ENCODE results near the gene NT5DC3. TPM values are rescaled to one million over a fixed set of nuclear protein-coding genes. Genes with fewer than 3 reads are reported as not detected.

The NT5DC3 gene
- polyA plus RNA-seq, 1 donor = 9.0 TPM

DNA sequence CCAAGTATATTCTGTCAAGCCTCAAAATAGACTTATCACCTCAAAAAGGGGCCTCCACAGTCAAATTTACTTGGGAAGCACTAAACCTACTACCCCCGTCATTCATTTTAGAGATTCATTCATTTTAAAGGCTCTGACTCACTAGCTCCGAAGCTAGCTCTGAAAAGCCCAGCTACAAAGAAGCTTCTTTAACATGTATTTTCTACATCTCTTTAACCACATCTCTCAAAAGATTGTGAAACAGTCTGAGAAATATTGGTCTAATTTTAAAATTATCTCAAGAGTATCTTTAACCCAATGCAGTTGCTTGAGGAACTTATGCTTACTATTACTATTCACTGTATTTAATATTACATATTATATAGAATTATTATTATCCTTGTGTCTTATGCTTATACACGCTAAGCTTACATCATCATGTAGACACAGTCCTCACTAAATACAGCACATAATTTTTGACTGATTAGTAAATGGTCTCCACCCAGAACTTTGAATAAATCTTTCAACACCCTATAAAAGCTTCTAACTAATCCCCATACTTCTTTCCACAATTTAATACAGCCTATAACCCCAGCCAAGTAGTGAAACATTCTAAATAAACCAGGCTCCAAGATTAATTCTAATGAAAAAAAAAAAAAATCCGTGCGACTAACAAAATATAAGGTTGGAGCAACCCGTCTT is 7.8 kb downstream of the NT5DC3 start:
- DNase-seq (ENCODE audit: low read depth) = no peak

DNA sequence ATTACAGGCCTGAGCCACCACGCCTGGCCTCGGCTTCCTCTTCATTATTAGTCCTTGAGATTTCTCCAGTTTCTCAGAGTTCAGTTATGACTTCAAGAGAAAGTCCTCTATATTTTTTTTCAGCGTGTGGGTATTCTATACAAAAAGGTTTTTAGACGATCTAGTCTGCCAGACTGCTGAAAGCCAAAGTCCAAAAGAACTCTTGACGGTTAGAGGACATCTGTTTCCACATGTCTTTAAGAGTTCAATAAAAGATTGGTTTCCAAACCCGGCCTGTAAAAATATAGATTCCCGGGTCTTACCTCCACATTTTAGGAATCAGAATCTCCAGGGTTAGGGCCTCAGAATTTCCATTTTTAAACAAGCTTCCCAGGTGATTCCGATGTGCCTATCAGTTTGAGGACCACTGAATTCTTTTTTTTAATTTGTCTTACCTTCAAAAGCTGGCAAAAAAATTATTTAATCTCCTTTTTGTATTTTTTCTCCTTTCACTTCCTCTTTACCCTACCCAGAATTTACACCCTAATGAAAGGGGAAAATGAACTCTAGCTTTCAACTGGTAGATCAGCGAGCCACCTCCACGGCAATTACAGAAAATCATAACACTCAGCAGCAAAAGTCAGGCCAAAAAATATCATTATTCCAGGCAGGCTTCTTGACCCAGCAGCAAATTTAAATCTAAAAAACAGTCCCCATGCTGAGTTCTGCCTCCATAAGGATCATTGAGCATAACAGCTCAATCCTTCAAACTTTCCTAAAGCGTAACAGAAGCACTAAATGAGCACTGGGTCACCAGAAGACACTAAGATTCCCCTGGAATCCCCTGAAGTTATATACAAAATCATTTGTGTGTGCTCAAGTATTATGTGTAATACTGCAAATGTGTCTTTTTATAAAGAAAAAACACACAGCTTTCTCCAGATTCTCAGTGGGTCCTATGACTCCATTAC is 8.7 kb downstream of the NT5DC3 start:
- no peak for DNase-seq (ENCODE audit: low read depth)

DNA sequence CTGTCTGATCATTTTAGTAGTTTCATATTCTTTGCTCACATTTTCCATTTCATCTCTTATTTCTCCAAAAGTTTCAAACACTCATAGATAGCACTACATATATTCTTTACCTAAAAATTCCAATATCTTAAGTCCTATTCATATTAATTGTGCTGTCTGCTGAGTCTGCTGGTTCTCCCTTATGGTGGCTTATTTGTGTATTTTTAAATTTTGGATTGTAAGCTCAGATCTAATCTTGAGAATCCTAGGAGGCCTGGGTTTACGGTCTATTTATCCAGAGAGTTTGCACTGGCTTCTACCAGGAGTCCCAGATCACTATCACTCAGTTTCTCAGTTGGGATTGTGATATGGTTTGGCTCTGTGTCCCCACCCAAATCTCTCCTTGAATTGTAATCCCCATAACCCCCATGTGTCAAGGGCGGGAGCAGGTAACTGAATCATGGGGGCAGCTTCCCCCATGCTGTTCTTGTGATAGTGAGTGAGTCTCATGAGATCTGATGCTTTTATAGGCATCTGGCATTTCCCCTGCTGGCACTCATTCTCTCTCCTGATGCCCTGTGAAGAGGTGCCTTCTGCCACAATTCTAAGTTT is 10.2 kb downstream of the NT5DC3 start:
- no peak for DNase-seq (ENCODE audit: low read depth)

DNA sequence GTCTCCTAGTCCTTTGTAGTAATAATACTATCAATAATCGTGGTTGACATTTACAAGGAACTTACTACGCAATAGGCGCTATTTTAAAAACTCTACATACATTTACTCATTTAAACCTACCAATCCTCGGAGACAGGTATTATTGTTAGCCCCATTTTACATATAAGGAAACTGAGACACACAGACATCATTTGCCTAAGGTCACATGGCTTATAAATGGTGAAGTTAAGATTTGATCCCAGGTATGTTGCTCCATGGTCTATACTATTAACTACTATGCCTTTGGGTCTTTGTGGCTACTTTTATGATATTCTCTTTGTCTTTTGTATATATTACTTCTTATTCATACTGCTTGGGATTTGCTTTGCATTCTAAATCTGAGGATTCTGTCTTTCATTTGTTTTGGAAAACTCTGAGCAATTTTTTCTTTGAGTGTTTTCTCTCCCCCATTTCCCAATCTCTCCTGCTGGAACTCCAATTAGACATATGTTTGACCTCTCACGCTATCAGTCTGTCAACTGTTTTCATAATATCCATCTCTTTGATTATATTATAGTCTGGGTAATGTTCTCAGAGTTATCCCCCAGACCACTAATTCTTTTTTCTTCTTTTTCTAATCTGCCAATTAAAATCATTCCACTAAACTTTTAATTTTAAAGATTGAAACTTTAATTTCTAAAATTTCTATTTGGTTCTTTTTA is 10.9 kb downstream of the NT5DC3 start:
- DNase-seq (ENCODE audit: low read depth) = no peak

DNA sequence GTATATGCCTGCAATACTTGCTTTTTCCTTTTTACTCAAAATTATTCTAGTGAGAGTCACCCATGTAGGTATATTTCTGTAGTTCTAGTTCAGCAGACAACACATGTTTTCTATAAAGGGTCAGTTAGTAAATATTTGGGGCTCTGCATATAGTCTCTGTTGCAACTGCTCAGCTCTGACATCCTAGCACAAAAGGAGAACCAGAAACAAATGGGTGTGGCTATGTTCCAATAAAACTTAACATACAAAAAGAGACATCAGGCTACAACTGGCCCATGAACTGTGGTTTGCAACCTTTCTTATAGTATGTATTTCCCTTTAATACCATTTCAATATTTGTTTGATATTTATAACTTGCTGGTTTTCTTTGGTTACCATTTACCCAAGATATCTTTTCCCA is 11.9 kb downstream of the NT5DC3 start:
- no peak for DNase-seq (ENCODE audit: low read depth)

DNA sequence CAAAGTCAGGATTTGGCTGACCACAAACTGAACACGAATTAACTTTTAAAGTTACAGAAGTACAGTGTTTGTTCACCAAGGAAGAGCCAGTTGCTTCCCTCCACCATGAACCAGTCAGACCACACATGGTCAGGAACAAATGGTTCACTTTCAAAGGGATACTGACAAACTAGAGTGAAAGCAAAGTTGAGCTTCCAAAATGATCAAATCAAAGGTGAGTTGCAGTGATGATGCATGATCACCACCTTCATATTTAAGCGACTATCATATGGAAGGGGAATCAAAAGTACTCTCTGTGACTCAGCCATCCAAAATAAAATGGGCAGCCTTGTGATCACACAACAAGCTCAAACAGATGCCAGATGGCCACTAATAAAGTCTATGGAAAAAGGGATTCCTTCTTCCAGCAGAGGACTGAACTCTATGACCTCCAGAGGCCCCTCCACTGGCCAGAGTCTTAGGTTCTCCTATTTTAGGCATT is 13.1 kb downstream of the NT5DC3 start:
- no peak for DNase-seq (ENCODE audit: low read depth)

DNA sequence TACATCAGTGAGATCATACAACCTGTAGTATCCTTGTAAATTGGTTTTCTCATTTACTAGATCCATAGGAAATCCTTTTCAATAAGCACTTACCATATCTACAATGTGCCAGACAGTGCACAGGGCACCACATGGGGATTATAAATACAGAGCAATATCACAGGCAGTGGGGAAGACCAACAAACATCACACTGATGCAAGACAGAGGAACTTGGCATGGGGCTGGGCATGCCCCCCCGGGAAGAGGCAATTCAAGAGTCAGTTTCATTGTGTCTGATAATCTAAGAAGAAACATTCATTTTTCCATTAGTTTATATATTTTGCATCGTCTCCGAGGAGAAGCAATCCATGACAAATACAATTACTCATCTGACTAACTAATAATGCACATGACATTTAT is 16.2 kb downstream of the NT5DC3 start:
- DNase-seq (ENCODE audit: low read depth) = no peak

DNA sequence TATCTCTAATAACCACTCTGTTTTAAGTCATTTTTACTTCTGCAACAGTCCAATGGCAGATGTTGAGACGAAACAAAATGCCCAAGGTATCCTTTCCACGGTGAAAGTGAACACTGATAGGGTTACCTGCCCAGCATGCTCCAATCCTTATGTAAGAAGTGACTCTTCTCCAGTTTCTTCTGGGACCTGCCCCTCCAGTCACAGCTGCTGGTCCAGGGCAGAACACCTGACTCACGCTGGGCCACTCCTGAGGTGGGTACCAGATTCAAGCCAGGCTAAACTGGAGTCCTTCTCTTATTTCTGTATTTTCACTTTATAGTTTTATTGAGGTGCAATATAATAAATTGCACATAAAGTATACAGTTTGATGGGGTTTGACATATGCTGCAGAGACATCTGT is 16.7 kb downstream of the NT5DC3 start:
- no peak for DNase-seq (ENCODE audit: low read depth)

DNA sequence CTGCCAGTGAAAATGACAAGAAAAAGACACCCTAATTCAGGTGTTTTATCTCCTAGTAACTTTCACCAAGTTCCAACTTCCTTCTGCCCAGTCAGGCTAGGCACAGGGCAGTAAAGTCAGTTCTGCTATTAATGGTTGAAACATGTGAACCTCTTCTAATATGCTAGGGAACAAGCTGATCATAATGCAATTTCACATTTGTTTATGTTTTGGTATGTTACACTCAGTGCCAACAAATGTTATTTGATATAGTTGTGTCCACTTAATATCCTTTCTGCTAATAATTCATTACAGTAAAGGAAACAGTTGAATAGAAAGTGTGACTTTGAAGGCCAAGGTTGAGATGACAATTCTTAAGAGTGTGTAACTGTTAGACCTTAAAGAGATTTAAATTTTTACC is 17.2 kb downstream of the NT5DC3 start:
- no peak for DNase-seq (ENCODE audit: low read depth)

DNA sequence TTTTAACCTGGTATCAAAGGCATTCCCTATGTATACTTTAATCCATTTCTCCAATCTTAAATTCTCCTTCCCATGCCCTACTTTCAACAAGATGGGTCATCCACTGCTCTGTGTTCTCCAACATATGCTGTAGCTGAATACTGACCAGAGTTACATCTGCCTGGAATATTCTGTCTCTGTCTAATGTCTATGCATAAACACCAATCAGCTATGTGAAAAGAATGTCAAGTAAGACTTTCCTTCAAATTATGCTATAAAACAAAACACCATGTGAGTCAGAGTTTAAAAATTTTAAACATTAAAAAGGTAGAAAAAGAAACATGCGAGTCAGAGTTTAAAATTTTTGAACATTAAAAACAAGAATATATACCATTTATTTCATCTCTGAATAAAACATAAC is 19.3 kb downstream of the NT5DC3 start:
- DNase-seq (ENCODE audit: low read depth) = no peak

DNA sequence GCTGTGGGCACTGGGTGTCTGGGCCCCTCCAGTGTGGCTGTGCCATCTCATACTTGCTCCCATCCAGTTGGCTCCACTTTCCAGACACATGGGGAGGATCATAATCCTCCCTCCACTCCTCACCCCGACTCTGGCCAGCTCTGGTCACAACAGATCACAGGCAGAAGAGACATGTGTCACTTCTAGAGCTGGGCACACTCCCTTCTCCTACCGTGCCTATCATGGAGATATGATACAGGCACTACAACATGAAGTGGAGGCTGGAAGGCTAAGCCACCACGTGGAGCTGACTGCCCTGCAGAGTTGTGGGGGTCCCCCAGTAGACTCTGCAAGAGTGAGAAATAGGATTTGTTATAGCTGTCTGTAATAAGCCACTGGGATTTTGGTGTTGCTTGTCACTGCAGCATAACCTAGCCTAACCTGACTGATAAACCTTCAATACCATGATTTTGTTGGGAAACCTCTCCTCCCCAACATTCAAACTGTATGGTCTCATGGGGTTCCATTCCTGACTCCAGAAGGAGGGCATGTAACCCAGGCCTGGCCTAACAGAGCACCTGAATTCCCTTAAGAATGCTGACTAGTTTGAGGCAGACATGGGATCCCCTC is 20.0 kb downstream of the NT5DC3 start:
- no peak for DNase-seq (ENCODE audit: low read depth)

DNA sequence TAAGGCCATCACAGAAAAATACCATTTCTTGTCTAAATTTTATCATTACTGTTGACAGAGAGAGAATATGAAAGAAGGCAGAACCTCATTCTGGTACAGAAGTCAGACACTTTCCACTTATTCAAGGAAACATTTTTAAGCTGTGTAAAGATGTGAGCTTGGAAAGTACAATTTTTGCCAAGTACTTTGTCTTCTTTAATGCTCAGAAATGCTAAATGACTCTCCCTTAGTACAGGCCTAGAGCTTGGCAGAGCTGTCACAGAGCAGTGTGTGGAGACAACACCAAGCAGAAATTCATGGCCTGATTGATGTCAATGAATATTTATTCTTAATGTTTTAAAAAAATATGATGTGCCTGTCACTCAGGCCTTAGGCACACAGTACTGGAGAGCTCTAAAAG is 20.7 kb downstream of the NT5DC3 start:
- no peak for DNase-seq (ENCODE audit: low read depth)

DNA sequence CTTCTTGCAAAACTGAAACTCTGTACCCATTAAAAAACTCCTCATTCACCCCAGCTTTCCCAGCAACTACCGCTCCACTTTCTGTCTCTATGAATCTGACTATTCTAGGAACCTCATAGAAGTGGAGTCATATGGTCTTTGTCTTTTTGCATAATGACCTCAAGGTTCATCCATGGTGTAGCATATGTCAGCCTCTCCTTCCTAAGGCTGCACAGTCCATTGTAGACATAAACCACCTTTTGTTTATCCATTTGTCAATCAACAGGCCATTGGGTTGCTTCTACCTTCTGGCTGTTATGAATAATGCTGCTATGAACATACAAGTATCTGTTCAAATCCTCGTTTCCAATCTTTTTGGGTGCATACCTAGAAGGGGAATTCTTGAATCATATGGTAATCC is 21.1 kb downstream of the NT5DC3 start:
- no peak for DNase-seq (ENCODE audit: low read depth)

DNA sequence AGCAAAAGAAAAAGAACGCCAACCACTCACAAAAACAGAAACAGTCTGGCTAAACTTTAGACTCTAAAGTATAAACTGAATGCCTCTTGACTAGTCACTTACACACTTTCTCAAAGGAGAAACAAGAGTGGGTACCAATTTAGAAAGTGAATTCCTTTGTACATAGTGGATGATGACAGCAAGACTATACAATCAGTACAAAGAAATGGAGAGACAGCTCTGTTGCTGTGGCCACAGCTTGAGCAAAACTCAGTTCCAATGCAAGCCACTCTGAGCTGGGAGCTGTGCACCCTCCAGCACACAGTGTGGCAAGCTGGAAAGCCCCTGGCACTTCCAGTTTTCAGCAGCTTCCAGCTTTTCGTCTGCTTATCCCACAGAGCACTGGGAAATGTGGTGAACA is 21.7 kb downstream of the NT5DC3 start:
- DNase-seq (ENCODE audit: low read depth) = no peak

DNA sequence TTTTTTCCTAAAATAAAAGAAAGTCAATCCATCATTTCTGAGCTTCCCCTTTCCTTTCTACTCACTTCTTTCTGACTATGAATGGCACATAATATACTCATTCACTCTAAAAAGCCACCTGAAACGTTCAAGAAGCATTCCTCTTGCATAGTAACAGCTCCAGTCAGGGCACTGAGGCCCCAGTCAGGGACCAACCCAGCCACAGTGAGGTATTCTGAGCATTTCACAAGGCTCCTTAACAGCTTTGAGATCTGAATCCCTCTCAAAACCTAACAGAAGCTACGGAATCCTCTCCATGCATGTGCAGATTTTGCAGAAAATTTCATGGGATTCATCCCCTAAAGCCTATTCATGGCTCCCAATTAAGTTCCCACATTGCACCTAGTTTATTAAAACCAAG is 23.2 kb downstream of the NT5DC3 start:
- no peak for DNase-seq (ENCODE audit: low read depth)

DNA sequence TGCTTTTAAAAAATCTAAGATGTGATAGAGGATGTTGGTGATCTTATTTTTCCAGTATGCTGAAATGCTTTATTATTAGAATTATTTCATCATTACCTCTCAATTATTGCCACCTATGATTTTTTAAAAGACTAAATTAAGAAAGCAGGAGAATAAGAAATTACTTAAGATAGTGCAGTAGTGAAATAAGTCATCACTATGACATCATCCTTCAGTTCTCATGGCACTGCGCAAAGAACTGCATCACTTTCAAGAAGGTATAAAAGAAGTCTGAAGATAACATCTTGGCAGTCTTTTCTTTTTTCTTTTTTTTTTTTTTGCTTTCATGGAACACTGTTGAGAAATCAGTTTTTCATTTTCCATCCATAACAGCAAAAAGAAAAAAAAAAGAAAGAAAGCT is 24.4 kb downstream of the NT5DC3 start:
- DNase-seq (ENCODE audit: low read depth) = no peak

DNA sequence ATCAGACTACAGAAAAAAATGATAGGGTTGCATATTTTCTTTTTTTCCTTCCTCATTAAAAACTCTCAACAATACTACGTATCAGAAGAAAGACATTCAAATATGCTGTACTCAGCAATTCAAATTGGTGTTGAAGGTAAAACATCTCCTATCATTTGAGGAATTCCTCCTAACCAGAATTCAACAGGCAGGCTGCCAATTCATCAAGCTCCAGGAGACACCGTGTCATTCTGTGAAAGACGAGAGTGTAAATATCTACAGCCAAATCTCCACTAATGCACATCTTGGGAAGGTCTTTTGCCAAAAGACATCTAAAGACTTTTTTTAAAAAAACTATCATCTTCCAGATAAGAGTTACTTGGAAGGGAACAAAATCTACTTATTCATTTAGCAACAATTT is 26.6 kb downstream of the NT5DC3 start:
- no peak for DNase-seq (ENCODE audit: low read depth)

DNA sequence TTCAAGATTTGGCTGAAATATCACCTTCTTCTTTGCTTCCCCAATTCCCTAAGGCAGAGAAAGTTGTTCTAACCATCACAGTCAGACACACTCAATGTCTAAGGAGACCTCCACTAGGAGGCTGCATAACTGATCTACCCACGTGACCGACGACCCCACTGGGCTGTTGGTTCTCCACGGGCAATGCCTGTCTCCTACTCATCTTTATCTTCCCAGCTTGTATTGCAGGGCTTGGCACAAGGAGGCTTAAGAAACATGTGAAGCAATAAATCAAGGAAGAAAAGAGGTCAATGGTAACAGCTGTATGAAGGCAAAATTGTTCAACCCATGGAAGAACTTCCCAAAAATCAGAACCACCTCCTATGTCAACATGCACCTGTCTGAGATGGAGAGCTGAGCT is 27.1 kb downstream of the NT5DC3 start:
- DNase-seq (ENCODE audit: low read depth) = no peak

DNA sequence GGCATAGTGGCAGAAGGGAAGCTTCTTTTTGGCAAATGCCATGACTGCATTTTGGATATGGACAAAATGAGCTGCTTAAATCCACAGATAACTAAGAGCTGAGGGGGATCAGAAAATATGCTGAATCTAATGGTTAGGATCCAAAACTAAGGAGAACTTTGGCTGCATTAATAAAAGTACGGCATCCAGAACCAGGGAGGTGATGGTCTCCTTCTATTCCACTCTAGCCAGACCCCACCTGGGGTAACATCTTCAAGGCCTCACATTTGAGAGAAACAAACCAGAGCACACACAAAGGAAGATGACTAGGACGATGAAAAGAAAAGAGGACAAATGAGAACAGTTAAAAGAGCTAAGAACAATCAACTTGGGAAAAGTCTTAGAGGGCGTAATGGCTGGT is 27.6 kb downstream of the NT5DC3 start:
- DNase-seq (ENCODE audit: low read depth) = no peak

DNA sequence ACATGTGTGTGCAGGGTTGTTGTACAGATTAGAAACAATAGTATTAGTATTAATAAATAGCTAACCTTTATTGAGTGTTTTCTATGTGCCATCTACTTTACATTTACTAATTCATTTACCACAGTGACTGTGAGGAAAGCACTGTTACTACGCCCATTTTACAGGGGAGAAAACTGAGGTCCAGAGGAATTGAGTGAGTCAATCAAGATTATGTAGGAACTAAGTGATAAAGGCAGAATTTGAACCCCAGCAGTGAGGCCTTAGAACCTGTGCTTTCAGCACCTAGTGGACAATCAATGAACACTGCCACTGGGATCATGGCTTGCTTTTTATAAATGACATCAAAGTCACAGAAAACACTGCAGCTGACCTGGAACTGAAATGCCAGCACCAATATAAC is 28.2 kb downstream of the NT5DC3 start:
- DNase-seq (ENCODE audit: low read depth) = no peak

DNA sequence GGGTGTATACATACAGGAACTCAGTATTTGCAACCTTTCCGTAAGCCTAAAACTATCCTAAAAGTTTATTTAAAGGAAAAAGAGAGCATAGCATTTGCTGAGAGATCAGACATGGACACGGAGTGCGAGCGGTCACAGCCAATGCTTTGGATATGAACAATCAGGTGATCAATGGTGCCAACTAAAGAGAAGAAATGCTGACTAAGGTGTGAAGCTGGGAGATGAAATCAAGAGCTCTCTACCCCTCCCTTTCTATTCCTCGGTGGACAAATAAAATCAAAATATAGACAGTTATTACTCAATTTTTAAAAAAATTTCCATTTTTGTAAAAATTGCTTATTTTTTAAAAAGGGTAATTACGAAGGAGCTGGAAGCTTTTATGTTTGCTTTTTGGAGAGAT is 29.2 kb downstream of the NT5DC3 start:
- no peak for DNase-seq (ENCODE audit: low read depth)

DNA sequence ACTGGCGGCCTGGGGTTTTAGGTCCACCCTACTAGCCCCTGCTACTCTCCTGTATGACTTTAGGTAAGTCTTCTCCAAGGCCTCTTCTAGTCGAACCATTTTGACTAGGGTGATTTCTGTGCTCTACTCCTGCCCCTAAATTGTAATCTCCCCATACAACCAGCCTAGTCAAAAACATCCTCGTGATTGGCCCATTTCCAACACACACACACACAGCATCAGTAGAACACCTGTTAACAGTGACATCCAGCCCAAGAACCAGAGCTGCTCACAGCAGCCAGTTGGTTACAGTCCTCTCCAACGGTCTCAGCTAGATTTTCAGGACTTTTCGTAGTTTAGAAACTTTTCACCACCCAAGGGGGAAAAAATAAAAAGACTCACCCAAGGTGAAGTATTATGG is 30.9 kb downstream of the NT5DC3 start:
- DNase-seq (ENCODE audit: low read depth) = no peak
